Left lung (tissue), 10 donors: ENCODE data around the gene SLCO1B1. TPM values are rescaled to one million over a fixed set of nuclear protein-coding genes. Genes with fewer than 3 reads are reported as not detected.

Experiments used
- ATAC-seq: fragments of 200-7000 bp; cut with Tn5 transposase; one replicate; pipeline ENCODE4 v1.9.1; 2020; ENCODE audit warnings: moderate library complexity
- DNase-seq, 4 donors: peaks; one replicate each; pipeline ENCODE4 v3.0.0-alpha.2; 2013 to 2020
- H3K27ac ChIP-seq, 2 donors: fragments of 200-600 bp; sonication (generic) in 1 of 2; one replicate each; pipeline versions ENCODE4 v1.5.0 to v1.8.0; 2020 to 2021
- H3K27me3 ChIP-seq, 2 donors: fragments of 200-600 bp; sonication (generic) in 1 of 2; one replicate each; pipeline versions ENCODE4 v1.5.0 to v1.8.0; 2020 to 2021
- H3K36me3 ChIP-seq, 2 donors: fragments of 200-600 bp; sonication (generic) in 1 of 2; one replicate each; pipeline versions ENCODE4 v1.5.0 to v1.8.0; 2020 to 2021
- H3K4me1 ChIP-seq, 2 donors: fragments of 200-600 bp; one replicate each; pipeline ENCODE4 v1.8.0; 2021
- H3K4me3 ChIP-seq, 2 donors: fragments of 200-600 bp; sonication (generic) in 1 of 2; one replicate each; pipeline versions ENCODE4 v1.5.0 to v1.8.0; 2020 to 2021; ENCODE audit warnings: mild to moderate bottlenecking in 1 of 2
- H3K9me3 ChIP-seq, 2 donors: fragments of 200-600 bp; sonication (generic) in 1 of 2; one replicate each; pipeline versions ENCODE4 v1.5.0 to v1.8.0; 2020 to 2021
- CTCF ChIP-seq, 2 donors: fragments of 200-600 bp; sonication (generic) in 1 of 2; IDR thresholded peaks; one replicate each; pipeline versions ENCODE4 v1.5.0 to v1.8.0; 2021; ENCODE audit warnings: antibody characterized with exemption in 2 of 2
- intact Hi-C, 2 donors: fragments of 100-400 bp; cut with DNase I; formaldehyde crosslinking; loops; one replicate each; pipeline versions ENCODE4 v1.11.2 to v1.14.2; 2022
- polyA plus RNA-seq, 6 donors: library from polyadenylated mRNA; unstranded; fragments of 120-200 nt; gene quantifications; one replicate each; pipeline ENCODE4 v1.2.1, GENCODE V29; 2013; ENCODE audit not compliant: insufficient read length in 6 of 6
- total RNA-seq, 2 donors: library from RNA; stranded (reverse); fragmentation: NEBNext Ultra II Directional; extraction: Animal tissue kit (Norgen Biotek cat#: 25700); gene quantifications; one replicate each; pipeline ENCODE4 v1.2.1, GENCODE V29; 2021
- donor health status: DM: no; HTN: yes; CAD: no.
- donor health status: DM: no; HTN: no; CAD: no.

SLCO1B1 gene
- total and polyA plus RNA-seq, 8 donors: not detected

GRCh38 chr12:21252070-21252469 lies 121.1 kb downstream of the SLCO1B1 start:
- no peaks in the 10 kb centered on the region for H3K27me3 ChIP-seq
- no peaks in the 10 kb centered on the region for H3K4me1 ChIP-seq
- H3K27ac ChIP-seq: no peak overlapping the region
- H3K36me3 ChIP-seq: no peaks in the 10 kb centered on the region
- no peak for DNase-seq
- H3K9me3 ChIP-seq: no peaks in the 10 kb centered on the region
- intact Hi-C loops: no loop called here
- no peak overlapping the region for H3K4me3 ChIP-seq
- ATAC-seq: no peak
- no peak for TF ChIP-seq CTCF (IDR thresholded peaks at IDR 0.05)

GRCh38 chr12:21257172-21257571 lies 126.2 kb downstream of the SLCO1B1 start:
- DNase-seq (no peak), ATAC-seq (no peak)
- Histone ChIP-seq H3K27ac (no peak overlapping the region), H3K4me3 (no peak overlapping the region), H3K27me3 (no peaks in the 10 kb centered on the region), H3K36me3 (no peaks in the 10 kb centered on the region), H3K4me1 (no peaks in the 10 kb centered on the region), H3K9me3 (peaks cover 0 to 7% of the 10 kb centered on the region in 2 donors)
- TF ChIP-seq CTCF (IDR thresholded peaks at IDR 0.05): no peak
- intact Hi-C loops: no loop called here

- Histone ChIP-seq H3K36me3 (no peaks in the 10 kb centered on the region), H3K27ac (no peak overlapping the region), H3K4me3 (no peak overlapping the region), H3K4me1 (no peaks in the 10 kb centered on the region), H3K9me3 (peaks cover 0 to 20% of the 10 kb centered on the region in 2 donors), H3K27me3 (no peaks in the 10 kb centered on the region)
- TF ChIP-seq CTCF (IDR thresholded peaks at IDR 0.05): no peak
- no peak for DNase-seq
- ATAC-seq: no peak
- intact Hi-C loops: no loop called here
Observed at GRCh38 chr12:21264232-21264631, 133.2 kb downstream of the SLCO1B1 start.

- intact Hi-C loops: no loop called here
- H3K4me3 ChIP-seq: no peak overlapping the region
- H3K27ac ChIP-seq: no peak overlapping the region
- H3K9me3 ChIP-seq: peaks cover 0 to 15% of the 10 kb centered on the region in 2 donors
- no peaks in the 10 kb centered on the region for H3K27me3 ChIP-seq
- no peaks in the 10 kb centered on the region for H3K36me3 ChIP-seq
- H3K4me1 ChIP-seq: no peaks in the 10 kb centered on the region
- TF ChIP-seq CTCF (IDR thresholded peaks at IDR 0.05): no peak
- no peak for DNase-seq
- ATAC-seq: no peak
Observed at GRCh38 chr12:21265932-21266331, 134.9 kb downstream of the SLCO1B1 start.

GRCh38 chr12:21276826-21277225 lies 145.8 kb downstream of the SLCO1B1 start:
- peak in 2 of 4 donors; percentile 2 to 34 for DNase-seq
- Histone ChIP-seq H3K4me1 (no peaks in the 10 kb centered on the region), H3K27me3 (no peaks in the 10 kb centered on the region), H3K27ac (no peak overlapping the region), H3K36me3 (no peaks in the 10 kb centered on the region), H3K4me3 (no peak overlapping the region), H3K9me3 (no peaks in the 10 kb centered on the region)
- no peak for TF ChIP-seq CTCF (IDR thresholded peaks at IDR 0.05)
- ATAC-seq: peak; percentile 72
- intact Hi-C loops: no loop called here

Other genes with a start within 250 kb of the SLCO1B1 start
- under 1 TPM in 1 of 2 donors, not detected in 1; 0.03 TPM for gene SLCO1A2, start 203.7 kb downstream of the SLCO1B1 start, total RNA-seq
- gene SLCO1A2, start 203.7 kb downstream of the SLCO1B1 start, polyA plus RNA-seq: under 1 TPM; 0.08 to 0.51 (median 0.28) TPM
- gene IAPP, start 241.7 kb downstream of the SLCO1B1 start, total RNA-seq: not detected
- gene IAPP, start 241.7 kb downstream of the SLCO1B1 start, polyA plus RNA-seq: not detected